ENCODE results near the gene ACVR1C.

DNA sequence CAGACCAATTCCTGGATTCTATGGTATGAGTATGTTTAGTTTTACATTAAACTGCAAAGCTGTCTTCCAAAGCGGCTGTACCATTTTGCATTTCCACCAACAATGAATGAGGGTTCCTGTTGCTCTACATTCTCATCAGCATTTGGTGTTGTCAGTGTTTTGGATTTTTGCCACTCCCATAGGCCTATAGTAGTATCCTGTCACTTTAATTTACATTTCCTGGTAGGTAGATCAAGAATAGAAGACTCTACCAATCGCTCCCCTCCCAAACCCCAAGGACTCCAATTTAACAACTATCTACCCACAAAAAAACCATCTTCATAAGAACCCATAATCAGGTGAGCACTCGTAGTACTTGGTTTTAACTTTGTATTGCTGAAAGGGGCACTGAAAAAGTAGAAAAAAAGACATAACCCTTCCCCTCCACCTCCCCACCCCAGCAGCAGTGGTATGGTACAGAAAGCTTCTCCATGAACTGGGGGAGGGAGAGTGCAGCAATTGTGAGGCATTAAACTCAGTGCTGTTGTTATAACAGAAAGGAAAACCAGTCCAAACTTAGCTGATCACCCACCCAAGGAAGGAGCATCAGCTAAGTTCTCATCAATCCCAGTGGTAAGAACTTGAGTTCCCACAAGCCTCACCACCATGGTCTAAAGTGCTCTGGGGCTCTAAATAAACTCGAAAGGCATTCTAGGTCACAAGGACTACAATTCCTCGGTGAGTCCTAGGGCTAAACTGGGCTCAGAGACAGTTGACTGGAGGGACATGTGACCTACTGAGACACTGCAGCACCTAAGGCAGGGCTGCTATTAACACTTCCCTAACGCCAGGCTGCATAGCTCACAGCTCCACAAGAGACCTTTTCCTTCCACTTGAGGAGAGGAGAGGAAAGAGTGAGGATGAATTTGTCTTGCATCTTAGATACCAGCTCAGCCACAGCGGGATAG, 149.3 kb downstream of the ACVR1C start:
- TF ChIP-seq, protein P1, sequence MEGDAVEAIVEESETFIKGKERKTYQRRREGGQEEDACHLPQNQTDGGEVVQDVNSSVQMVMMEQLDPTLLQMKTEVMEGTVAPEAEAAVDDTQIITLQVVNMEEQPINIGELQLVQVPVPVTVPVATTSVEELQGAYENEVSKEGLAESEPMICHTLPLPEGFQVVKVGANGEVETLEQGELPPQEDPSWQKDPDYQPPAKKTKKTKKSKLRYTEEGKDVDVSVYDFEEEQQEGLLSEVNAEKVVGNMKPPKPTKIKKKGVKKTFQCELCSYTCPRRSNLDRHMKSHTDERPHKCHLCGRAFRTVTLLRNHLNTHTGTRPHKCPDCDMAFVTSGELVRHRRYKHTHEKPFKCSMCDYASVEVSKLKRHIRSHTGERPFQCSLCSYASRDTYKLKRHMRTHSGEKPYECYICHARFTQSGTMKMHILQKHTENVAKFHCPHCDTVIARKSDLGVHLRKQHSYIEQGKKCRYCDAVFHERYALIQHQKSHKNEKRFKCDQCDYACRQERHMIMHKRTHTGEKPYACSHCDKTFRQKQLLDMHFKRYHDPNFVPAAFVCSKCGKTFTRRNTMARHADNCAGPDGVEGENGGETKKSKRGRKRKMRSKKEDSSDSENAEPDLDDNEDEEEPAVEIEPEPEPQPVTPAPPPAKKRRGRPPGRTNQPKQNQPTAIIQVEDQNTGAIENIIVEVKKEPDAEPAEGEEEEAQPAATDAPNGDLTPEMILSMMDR (IDR thresholded peaks at IDR 0.05; ENCODE audit: low read length), result no peak
- TF ChIP-seq EZH2phosphoT487 (IDR thresholded peaks at IDR 0.05; ENCODE audit: low read length) (no peak), EZH2 (optimal IDR thresholded peaks at IDR 0.05; ENCODE audit: low read depth, low read length) (no peak)
